GM18858 (cell line): ENCODE measurements around the gene PCYT1A.
"Not testable (repeated sequence)": the region's sequence is repeated elsewhere in the genome, so short reads cannot be mapped to it uniquely, and the experiment has no call there.

ENCODE experiments used
- ATAC-seq: cut with Tn5 transposase; IDR thresholded peaks from one replicate; pipeline ENCODE4 v1.9.1; 2021; ENCODE audit not compliant: unreplicated experiment

The PCYT1A gene

DNA sequence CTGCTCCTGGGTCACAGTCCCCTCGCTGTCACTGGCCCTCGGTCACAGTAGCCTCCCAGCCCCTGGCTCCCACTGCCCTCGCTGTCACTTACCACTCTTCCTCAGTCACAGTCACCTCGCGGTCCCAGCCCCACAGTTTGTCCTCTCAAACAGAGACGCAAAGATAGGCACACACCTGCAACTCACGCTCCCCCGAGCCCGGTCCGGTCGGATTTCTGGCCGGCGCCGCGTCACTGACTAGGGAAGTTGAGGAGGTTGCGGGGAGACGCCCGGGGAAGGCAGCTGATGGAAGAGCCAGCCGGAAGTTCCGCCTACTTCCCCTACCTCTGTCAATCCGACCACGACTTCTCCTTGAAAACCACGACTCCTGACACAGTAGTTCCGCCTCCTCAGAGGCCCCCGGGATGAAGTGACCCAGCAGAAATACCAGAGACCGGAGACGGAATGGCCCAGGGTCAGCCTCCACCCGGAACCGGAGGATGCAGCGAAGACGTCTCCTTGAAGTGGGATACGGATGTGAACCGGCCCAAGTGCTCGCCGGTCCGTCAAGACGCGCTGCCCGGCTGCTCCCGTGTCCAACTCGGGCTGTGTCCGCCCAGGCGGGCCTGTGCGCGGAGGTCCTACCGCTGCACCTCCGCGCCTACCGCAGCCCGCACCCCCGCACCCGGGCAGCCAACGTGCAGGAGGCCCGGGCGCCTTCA is at the start of gene PCYT1A:
Gene PCYT1A (minus strand): TSS at position 287 of the 701 bp plus-strand sequence. CDS start 17,195 bp downstream, outside the sequence.
- ATAC-seq = no peak

GRCh38 chr3:196336319-196337145 is 49.0 kb upstream of the PCYT1A start:
- ATAC-seq = no peak

DNA sequence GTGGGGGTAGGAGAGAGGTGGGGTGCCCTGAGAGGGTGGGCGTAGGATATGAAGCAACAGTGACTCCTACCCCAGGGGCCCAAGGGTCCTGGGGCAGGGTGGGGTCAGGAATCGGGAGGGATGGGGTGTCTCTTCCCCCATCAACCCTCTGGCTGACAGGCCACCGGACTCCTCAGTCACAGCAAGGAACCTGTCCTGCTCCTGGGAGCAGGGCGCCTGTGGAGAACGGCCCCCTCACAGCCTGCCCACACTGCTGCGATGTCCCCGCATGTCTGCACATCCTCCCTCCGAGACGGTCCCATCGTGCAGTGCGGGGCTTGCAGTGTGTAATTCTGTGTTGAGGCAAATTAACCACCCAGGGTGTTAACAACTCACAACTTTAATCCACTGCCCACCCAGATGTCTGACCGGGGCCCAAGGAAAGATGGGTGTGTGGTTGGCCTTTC is 48.0 kb upstream of the PCYT1A start:
- ATAC-seq = no peak

- no peak for ATAC-seq
Observed at GRCh38 chr3:196334982-196335381, 47.5 kb upstream of the PCYT1A start.

- ATAC-seq = no peak
Observed at GRCh38 chr3:196332168-196332567, 44.6 kb upstream of the PCYT1A start.

DNA sequence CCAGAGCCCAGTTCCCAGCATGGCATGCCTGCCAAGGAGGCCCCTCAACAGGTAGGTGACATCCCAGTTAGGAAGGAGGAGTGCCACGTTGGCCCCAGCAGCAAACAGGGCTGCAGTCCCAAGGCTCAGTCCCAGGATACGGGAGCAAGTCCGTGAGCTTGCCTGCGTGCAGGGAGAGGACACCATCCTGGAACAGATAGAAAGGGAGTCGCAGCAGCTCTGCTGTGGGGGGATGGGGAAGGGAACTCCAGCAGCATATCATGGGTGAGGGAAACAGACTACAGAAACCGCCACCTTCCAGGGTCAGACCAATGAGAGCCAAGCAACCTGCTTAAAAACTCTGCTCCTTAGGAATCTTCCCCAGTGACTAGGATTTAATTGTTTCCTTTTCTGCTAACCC is 39.9 kb upstream of the PCYT1A start:
- ATAC-seq = no peak

- ATAC-seq = no peak
Observed at GRCh38 chr3:196326936-196327335, 39.4 kb upstream of the PCYT1A start.

DNA sequence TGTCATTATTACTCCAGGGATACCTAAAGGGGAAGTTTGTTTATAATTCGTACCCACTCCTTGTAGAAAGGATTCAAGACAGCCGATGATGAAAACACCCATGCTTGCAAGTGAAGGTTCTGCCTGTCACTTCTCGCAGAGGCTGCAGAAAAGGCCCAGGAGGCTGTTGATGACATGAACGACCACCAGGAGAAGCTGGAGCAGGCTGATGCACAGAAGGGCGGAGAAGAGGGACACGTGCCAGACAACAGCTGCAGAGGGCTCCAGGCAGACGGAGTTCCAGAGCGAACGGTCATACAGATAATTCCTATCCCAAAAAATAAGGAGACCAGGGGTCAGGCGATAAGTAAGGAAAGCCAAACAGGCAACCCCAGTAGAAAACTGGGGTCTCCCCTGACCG is 36.2 kb upstream of the PCYT1A start:
- ATAC-seq = no peak

- no peak for ATAC-seq
Observed at GRCh38 chr3:196323016-196323415, 35.5 kb upstream of the PCYT1A start.

- no peak for ATAC-seq
Observed at GRCh38 chr3:196321162-196321561, 33.6 kb upstream of the PCYT1A start.

- ATAC-seq = no peak
Observed at GRCh38 chr3:196320137-196320536, 32.6 kb upstream of the PCYT1A start.

GRCh38 chr3:196317687-196318467 is 30.4 kb upstream of the PCYT1A start, which contains the start of gene DYNLT2B:
DYNLT2B (minus strand) TSS chr3:196318240; CDS start chr3:196318152, 88 bp downstream.
- ATAC-seq = peak; percentile 61

DNA sequence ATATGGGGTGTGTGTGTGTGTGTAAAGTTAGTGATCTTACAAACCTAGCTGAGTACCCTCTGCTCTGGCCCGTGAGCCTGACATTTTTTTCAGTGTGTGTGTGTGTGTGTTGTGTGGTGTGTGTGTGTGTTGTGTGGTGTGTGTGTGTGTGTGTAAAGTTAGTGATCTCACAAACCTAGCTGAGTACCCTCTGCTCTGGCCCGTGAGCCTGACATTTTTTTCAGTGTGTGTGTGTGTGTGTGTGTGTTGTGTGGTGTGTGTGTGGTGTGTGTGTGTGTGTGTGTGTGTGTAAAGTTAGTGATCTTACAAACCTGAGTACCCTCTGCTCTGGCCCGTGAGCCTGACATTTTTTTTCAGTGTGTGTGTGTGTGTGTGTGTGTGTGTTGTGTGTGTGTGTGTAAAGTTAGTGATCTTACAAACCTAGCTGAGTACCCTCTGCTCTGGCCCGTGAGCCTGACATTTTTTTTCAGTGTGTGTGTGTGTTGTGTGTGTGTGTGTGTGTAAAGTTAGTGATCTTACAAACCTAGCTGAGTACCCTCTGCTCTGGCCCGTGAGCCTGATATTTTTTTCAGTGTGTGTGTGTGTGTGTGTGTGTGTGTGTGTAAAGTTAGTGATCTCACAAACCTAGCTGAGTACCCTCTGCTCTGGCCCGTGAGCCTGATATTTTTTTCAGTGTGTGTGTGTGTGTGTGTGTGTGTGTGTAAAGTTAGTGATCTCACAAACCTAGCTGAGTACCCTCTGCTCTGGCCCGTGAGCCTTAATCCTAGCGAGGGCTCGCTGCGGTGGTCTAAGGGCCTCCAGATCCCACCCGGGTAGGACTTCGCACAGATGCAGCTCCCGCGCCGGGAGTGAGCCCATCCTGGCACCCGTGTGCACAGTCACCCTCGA is 29.5 kb upstream of the PCYT1A start:
- not testable (repeated sequence) for ATAC-seq

DNA sequence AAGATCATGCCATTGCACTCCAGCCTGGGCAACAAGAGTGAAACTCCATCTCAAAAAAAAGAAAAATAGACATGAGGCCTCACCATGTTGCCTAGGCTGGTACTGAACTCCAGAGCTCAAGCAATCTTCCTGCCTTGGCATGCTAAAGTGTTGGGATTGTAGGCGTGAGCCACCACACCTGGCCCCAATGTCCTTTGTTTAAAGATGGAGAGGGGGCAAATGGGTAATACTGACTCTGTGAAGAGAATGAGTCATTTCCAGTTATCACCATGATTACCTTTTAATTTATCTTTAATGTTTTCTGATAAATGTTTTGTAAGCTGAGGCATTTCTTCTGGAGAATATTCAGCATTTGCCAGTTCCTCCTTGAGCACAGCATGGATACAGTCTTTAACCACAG is 28.3 kb upstream of the PCYT1A start:
- no peak for ATAC-seq

DNA sequence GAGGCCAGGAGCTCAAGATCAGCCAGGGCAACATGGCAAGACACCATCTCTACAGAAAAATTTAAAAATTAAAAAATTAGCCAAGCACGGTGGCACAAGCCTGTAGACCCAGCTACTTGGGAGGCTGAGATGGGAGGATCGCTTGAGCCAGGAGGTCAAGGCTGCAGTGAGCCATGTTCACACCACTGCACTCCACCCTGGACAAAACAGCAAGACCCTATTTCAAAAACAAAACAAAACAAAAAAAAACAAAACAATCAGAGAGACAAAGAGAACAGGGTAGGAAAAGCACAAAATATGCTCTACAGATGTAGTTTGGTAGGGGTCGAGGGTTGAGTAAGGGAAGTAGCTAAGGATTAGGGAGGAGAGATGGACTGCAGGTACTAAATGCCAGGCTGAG is 27.1 kb upstream of the PCYT1A start:
- no peak for ATAC-seq

- not testable (repeated sequence) for ATAC-seq
Observed at GRCh38 chr3:196314086-196314485, 26.6 kb upstream of the PCYT1A start.

GRCh38 chr3:196302960-196303359 is 15.4 kb upstream of the PCYT1A start:
- not testable (repeated sequence) for ATAC-seq

DNA sequence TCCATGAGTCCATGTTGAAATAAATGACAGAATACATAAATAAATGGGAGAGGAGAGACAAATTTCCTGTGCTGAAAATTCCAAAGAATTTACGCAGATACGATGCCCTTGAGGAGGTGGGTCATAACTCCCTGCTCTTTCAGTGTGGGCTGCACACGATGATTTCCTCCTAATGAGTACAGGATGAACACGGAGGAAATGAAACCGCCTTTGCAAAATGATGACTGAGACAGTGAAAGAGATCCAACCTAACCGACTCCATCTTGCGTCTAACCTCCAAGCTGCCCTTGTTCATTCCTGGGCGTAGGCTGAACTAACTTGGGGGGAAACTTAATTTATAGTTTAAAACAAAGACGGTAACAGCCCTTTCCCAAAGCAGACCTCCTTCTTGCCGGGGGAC is 15.0 kb upstream of the PCYT1A start:
- not testable (repeated sequence) for ATAC-seq

DNA sequence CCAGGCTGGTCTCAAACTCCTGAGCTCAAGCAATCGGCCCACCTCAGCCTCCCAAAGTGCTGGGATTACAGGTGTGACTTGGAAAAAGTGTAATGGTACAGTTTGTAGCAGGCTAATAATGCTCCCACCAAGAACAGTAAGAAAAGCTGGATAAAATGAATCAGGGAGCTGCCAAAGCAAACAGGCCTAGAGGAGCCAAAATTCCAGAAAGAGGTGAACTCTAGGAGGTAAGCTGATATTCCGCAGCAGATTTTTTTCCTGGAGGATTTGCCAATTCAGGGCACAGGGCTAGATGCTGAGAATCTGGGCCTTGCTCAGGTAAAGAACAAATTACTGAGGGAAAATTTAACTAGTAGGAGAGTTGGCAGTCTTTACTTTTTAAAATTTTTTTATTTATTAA is 11.0 kb upstream of the PCYT1A start:
- no peak for ATAC-seq

DNA sequence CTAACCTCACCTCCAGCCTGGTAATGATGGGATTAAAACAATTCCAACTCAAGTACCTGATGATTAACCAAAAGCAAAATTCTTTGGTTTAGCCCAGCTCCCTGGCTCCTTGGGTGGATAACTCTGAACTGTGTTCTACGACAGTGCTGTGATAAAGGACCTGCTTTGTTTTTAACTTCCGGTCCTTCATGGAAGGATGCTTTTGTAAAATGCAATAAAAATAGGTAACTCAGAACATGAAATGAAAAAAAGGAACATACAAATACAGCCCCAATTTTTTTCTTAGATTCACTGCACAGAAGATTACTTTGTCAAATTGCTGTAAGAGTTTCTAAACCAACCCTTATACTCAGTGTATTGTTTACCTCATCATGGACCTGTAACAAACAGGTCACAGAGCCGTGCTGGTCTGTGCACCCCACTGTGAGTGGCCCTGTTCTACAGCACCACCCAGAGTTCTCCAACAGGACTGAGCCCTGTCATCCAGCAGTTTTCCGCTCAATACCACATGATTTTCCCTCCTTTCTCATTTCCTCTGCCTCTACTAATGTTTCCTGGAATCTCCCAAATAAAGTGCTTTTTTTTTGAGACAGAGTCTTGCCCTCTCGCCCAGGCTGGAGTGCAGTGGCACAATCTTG is 4.9 kb upstream of the PCYT1A start:
- ATAC-seq = no peak
